Panc1 (cell line): ENCODE results near the gene SMCHD1. TPM values are rescaled to one million over a fixed set of nuclear protein-coding genes. Genes with fewer than 3 reads are reported as not detected.

Source experiments
- ATAC-seq: fragments of 200-7000 bp; cut with Tn5 transposase; 2 replicates; pipeline ENCODE4 v1.9.1; 2020; ENCODE audit warnings: mild to moderate bottlenecking, moderate library complexity
- BruUV-seq: library from RNA; stranded (reverse); fragments of 400-500 nt; replicated peaks from 2 replicates; lab custom pipeline; 2021; lab: Mats Ljungman, UMichigan
- CTCF ChIA-PET: fragments of 300-600 bp; sonication (Branson Sonifier 250); formaldehyde crosslinking; loops from one replicate; lab custom pipeline; 2022; ENCODE audit warnings: antibody characterized with exemption; lab: Charles Lee
- POLR2A ChIA-PET: fragments of 300-600 bp; sonication (Branson Sonifier 250); formaldehyde crosslinking; loops from one replicate; lab custom pipeline; 2022; ENCODE audit warnings: antibody characterized with exemption; lab: Charles Lee
- DNase-seq: peaks from one replicate; pipeline ENCODE4 v3.0.0-alpha.2; 2010; ENCODE audit warnings: low read depth, low spot score
- H3K27ac ChIP-seq: 2 replicates; pipeline ENCODE4 v1.5.1; 2011; ENCODE audit warnings: mild to moderate bottlenecking, low read length, inconsistent platforms
- H3K27me3 ChIP-seq: fragments of 200-500 bp; sonication (Bioruptor generic); 2 replicates; pipeline ENCODE4 v1.6.0; 2014; ENCODE audit warnings: low read length, inconsistent platforms; ENCODE audit not compliant: control insufficient read depth, insufficient read depth
- H3K36me3 ChIP-seq: fragments of 200-500 bp; sonication (Bioruptor generic); 2 replicates; pipeline ENCODE4 v1.5.1; 2014; ENCODE audit warnings: inconsistent platforms, mild to moderate bottlenecking, low read length, moderate library complexity; ENCODE audit not compliant: control insufficient read depth, insufficient read depth
- H3K4me1 ChIP-seq: 2 replicates; pipeline ENCODE4 v1.5.1; 2011; ENCODE audit warnings: inconsistent platforms, mild to moderate bottlenecking, low read length, moderate library complexity; ENCODE audit not compliant: control insufficient read depth, insufficient read depth
- H3K4me3 ChIP-seq, 2 experiments: 2 replicates each; pipeline ENCODE4 v1.5.1; 2011 to 2012; ENCODE audit warnings: low read depth in 2 of 2, low read length in 2 of 2, mild to moderate bottlenecking in 2 of 2, inconsistent platforms in 1 of 2, moderate library complexity in 1 of 2
- H3K9me3 ChIP-seq: fragments of 200-500 bp; sonication (Bioruptor generic); 2 replicates; pipeline ENCODE4 v1.5.1; 2014; ENCODE audit warnings: low read depth, mild to moderate bottlenecking, inconsistent platforms, low read length, moderate library complexity; ENCODE audit not compliant: control insufficient read depth, insufficient read depth
- POLR2AphosphoS5 ChIP-seq: IDR thresholded peaks from 2 replicates; pipeline ENCODE4 v1.6.1; 2012; ENCODE audit warnings: mild to moderate bottlenecking, low read depth, low read length, moderate library complexity
- SIN3A ChIP-seq: IDR thresholded peaks from 2 replicates; pipeline ENCODE4 v1.6.1; 2012; ENCODE audit warnings: low read depth, mild to moderate bottlenecking, low read length, moderate library complexity, borderline replicate concordance; ENCODE audit not compliant: insufficient read depth
- TCF7L2 ChIP-seq: IDR thresholded peaks from 2 replicates; pipeline ENCODE4 v1.6.1; 2011; ENCODE audit warnings: mild to moderate bottlenecking, low read depth, low read length, inconsistent platforms
- in situ Hi-C: cut with HindIII; loops from 2 replicates; pipeline ENCODE4 v1.10.0; 2016; ENCODE audit warnings: low sequenced_read_pairs, low pct_unique_long_range_greater_than_20kb
- intact Hi-C: fragments of 100-400 bp; cut with micrococcal nuclease; formaldehyde crosslinking; loops from one replicate; pipeline ENCODE4 v1.10.0; 2022; ENCODE audit not compliant: unreplicated experiment
- total RNA-seq: library from RNA; stranded (reverse); gene quantifications from one replicate; pipeline ENCODE4 v1.2.1, GENCODE V29; 2021; ENCODE audit not compliant: unreplicated experiment
- TF ChIP-seq, protein P1 (sequence below): fragments of 450-650 bp; IDR thresholded peaks from 2 replicates; pipeline ENCODE4 v1.5.1; 2017; ENCODE audit warnings: mild to moderate bottlenecking
- TF ChIP-seq, protein P2 (sequence below), 2 experiments: IDR thresholded peaks; 2 replicates each; pipeline ENCODE4 v1.6.1; 2011 to 2012; ENCODE audit warnings: low read depth in 2 of 2, control low read depth in 1 of 2, low read length in 1 of 2, mild to moderate bottlenecking in 1 of 2, moderate library complexity in 1 of 2; ENCODE audit not compliant: insufficient read depth in 1 of 2

Gene SMCHD1
- total RNA-seq, 1 experiment from 2014 or later, result 40.9 TPM

DNA sequence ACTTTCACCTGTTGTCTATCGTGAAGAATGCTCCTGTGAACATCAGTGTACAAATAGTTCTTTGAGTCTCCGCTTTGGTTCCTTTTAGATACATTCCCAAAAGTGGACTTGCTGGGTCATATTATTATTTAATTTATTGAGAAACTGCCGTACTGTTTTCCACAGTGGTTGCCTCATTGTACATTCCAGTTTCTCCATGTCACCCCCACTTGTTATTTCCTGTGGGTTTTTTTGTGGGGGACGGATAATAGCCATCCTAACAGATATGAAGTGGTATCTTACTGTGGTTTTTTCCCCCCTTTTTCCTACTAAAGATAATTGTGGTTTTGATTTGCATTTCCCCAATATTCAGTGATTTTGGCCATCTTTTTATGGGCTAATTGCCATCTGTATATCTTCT, 53.8 kb downstream of the SMCHD1 start:
- Histone ChIP-seq H3K27ac (no peak overlapping the region), H3K9me3 (no peaks in the 10 kb centered on the region), H3K4me1 (no peaks in the 10 kb centered on the region), H3K27me3 (no peaks in the 10 kb centered on the region), H3K4me3 (no peak overlapping the region), H3K36me3 (peaks cover 15% of the 10 kb centered on the region; the same call in 1 of the 2 replicates)
- POLR2A ChIA-PET, result no interaction called here
- in situ Hi-C loops, result no loop called here
- TF ChIP-seq, protein P1, sequence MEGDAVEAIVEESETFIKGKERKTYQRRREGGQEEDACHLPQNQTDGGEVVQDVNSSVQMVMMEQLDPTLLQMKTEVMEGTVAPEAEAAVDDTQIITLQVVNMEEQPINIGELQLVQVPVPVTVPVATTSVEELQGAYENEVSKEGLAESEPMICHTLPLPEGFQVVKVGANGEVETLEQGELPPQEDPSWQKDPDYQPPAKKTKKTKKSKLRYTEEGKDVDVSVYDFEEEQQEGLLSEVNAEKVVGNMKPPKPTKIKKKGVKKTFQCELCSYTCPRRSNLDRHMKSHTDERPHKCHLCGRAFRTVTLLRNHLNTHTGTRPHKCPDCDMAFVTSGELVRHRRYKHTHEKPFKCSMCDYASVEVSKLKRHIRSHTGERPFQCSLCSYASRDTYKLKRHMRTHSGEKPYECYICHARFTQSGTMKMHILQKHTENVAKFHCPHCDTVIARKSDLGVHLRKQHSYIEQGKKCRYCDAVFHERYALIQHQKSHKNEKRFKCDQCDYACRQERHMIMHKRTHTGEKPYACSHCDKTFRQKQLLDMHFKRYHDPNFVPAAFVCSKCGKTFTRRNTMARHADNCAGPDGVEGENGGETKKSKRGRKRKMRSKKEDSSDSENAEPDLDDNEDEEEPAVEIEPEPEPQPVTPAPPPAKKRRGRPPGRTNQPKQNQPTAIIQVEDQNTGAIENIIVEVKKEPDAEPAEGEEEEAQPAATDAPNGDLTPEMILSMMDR, result no peak
- no peak for TF ChIP-seq TCF7L2
- TF ChIP-seq POLR2AphosphoS5, result no peak
- no peak for TF ChIP-seq SIN3A
- TF ChIP-seq, protein P2, sequence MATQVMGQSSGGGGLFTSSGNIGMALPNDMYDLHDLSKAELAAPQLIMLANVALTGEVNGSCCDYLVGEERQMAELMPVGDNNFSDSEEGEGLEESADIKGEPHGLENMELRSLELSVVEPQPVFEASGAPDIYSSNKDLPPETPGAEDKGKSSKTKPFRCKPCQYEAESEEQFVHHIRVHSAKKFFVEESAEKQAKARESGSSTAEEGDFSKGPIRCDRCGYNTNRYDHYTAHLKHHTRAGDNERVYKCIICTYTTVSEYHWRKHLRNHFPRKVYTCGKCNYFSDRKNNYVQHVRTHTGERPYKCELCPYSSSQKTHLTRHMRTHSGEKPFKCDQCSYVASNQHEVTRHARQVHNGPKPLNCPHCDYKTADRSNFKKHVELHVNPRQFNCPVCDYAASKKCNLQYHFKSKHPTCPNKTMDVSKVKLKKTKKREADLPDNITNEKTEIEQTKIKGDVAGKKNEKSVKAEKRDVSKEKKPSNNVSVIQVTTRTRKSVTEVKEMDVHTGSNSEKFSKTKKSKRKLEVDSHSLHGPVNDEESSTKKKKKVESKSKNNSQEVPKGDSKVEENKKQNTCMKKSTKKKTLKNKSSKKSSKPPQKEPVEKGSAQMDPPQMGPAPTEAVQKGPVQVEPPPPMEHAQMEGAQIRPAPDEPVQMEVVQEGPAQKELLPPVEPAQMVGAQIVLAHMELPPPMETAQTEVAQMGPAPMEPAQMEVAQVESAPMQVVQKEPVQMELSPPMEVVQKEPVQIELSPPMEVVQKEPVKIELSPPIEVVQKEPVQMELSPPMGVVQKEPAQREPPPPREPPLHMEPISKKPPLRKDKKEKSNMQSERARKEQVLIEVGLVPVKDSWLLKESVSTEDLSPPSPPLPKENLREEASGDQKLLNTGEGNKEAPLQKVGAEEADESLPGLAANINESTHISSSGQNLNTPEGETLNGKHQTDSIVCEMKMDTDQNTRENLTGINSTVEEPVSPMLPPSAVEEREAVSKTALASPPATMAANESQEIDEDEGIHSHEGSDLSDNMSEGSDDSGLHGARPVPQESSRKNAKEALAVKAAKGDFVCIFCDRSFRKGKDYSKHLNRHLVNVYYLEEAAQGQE (IDR thresholded peaks at IDR 0.05; ENCODE audit: insufficient read depth in 1 of 2, low read depth in 2 of 2, low read length in 1 of 2), result no peak
- ATAC-seq (no peak), DNase-seq (no peak)
- BruUV-seq, result no TSS peak
- CTCF ChIA-PET, result no interaction called here
- intact Hi-C loops, result no loop called here

DNA sequence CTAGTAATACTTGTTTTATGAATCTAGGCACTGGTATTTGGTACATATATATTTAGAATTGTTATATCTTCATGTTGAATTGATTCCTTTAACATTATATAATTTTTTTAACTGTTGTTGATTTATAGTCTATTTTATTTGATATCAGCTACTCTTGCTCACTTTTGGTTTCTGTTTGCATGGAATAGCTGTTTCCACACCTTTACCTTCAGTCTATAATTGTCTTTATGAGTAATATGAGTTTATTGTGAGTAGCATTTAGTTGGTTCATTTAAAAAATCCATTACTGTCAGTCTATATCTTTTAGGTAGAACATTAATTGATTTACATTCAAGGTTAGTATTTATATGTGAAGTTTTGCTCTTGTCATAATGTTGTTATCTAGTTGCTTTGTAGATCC, 58.6 kb downstream of the SMCHD1 start:
- CTCF ChIA-PET, result no interaction called here
- no TSS peak for BruUV-seq
- H3K36me3 ChIP-seq, result peaks cover 7% of the 10 kb centered on the region

More for the DNA sequence above, 58.6 kb downstream of the SMCHD1 start:
- POLR2A ChIA-PET, result no interaction called here
- H3K4me3 ChIP-seq, result no peak overlapping the region
- ATAC-seq (no peak), DNase-seq (no peak)
- H3K4me1 ChIP-seq, result no peaks in the 10 kb centered on the region
- no peaks in the 10 kb centered on the region for H3K27me3 ChIP-seq
- no peak overlapping the region for H3K27ac ChIP-seq
- TF ChIP-seq SIN3A, result no peak
- TF ChIP-seq, protein P2 (IDR thresholded peaks at IDR 0.05; ENCODE audit: insufficient read depth in 1 of 2, low read depth in 2 of 2, low read length in 1 of 2), result no peak
- no peak for TF ChIP-seq TCF7L2
- TF ChIP-seq POLR2AphosphoS5, result no peak
- TF ChIP-seq, protein P1, result no peak
- H3K9me3 ChIP-seq, result no peaks in the 10 kb centered on the region
- in situ Hi-C loops, result no loop called here
- intact Hi-C loops, result no loop called here
